Activated CD8-positive, alpha-beta memory T cell treated with anti-CD3 and anti-CD28 coated beads, Interleukin-2, amount 10 ng/mL, durations not matched to agents 7 days and 5 days (primary cell): Measurements from ENCODE around the gene TBC1D16. TPM values are rescaled to one million over a fixed set of nuclear protein-coding genes. Genes with fewer than 3 reads are reported as not detected.
"Not testable (repeated sequence)": the region's sequence is repeated elsewhere in the genome, so short reads cannot be mapped to it uniquely, and the experiment has no call there.

Source experiments
- ATAC-seq: fragments of 150-1000 bp; cut with Tn5 transposase; one replicate; pipeline ENCODE4 v1.10.0; 2021; ENCODE audit warnings: moderate library complexity
- CTCF ChIA-PET: fragments of 350-600 bp; sonication (Branson Sonifier 250); formaldehyde crosslinking; loops from one replicate; lab custom pipeline; 2021; ENCODE audit warnings: antibody characterized with exemption; lab: Charles Lee
- DNase-seq: peaks from one replicate; pipeline ENCODE4 v3.0.0-alpha.2; 2020
- H3K27ac Mint-ChIP-seq: one replicate; pipeline ENCODE4 v1.8.0; 2021; ENCODE audit warnings: mild to moderate bottlenecking, mixed read lengths
- H3K27me3 Mint-ChIP-seq: one replicate; pipeline ENCODE4 v1.8.0; 2021; ENCODE audit warnings: mixed read lengths
- H3K36me3 Mint-ChIP-seq: one replicate; pipeline ENCODE4 v1.8.0; 2021; ENCODE audit warnings: mild to moderate bottlenecking, mixed read lengths
- H3K4me1 Mint-ChIP-seq: one replicate; pipeline ENCODE4 v1.8.0; 2021; ENCODE audit warnings: mixed read lengths
- H3K4me3 Mint-ChIP-seq: one replicate; pipeline ENCODE4 v1.8.0; 2021; ENCODE audit warnings: mild to moderate bottlenecking, moderate library complexity, mixed read lengths
- H3K9me3 Mint-ChIP-seq: one replicate; pipeline ENCODE4 v1.8.0; 2022; ENCODE audit warnings: low read depth, mixed read lengths
- total RNA-seq, 2 experiments: library from RNA; stranded (reverse); gene quantifications; one replicate each; pipeline ENCODE4 v1.2.3, GENCODE V29; 2021

The TBC1D16 gene
- total RNA-seq, 2 experiments from 2014 or later: 1.2 to 2.8 TPM

DNA sequence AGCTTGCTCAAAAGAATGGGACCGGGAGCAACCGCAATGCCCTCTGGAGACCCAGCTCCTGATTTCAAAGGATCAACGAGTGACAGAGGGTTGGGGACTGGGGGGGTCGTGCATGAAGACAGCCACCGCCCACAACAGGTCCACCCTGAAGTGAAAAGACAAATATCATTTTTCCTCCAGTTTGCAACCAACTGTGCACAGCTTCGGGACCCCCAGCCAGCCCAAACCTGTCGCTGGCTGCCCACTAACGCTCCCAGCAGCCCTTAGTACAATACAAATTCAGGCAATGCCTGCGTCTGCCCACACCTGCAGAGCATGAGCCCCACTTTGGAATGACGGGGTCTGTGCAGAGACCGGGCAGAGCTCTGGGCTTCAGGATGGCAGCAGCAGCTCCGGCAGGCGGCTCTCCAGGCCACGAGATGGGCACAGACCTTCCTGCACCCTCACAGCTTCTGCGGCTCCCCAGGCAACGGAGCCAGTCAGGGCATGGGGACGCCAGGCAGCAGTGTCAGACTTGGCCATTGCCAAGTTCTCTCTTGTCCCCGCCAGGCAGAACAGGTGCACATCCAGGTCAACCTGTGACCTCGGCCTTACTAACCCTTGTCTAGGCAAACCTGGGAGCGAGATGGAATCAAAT is 60.1 kb downstream of the TBC1D16 start:
- Mint-ChIP-seq H3K27ac (no peak overlapping the region), H3K4me1 (no peaks in the 10 kb centered on the region), H3K36me3 (no peaks in the 10 kb centered on the region), H3K9me3 (no peaks in the 10 kb centered on the region), H3K27me3 (peaks cover 4% of the 10 kb centered on the region), H3K4me3 (no peak overlapping the region)
- CTCF ChIA-PET: interaction anchor here (0.7 to 1.3 kb wide), 6 partner anchors 10 to 181 kb away, joined by 3 to 7 read pairs (median 3); no protein-coding TSS in a partner anchor
- no peak for DNase-seq
- no peak for ATAC-seq

DNA sequence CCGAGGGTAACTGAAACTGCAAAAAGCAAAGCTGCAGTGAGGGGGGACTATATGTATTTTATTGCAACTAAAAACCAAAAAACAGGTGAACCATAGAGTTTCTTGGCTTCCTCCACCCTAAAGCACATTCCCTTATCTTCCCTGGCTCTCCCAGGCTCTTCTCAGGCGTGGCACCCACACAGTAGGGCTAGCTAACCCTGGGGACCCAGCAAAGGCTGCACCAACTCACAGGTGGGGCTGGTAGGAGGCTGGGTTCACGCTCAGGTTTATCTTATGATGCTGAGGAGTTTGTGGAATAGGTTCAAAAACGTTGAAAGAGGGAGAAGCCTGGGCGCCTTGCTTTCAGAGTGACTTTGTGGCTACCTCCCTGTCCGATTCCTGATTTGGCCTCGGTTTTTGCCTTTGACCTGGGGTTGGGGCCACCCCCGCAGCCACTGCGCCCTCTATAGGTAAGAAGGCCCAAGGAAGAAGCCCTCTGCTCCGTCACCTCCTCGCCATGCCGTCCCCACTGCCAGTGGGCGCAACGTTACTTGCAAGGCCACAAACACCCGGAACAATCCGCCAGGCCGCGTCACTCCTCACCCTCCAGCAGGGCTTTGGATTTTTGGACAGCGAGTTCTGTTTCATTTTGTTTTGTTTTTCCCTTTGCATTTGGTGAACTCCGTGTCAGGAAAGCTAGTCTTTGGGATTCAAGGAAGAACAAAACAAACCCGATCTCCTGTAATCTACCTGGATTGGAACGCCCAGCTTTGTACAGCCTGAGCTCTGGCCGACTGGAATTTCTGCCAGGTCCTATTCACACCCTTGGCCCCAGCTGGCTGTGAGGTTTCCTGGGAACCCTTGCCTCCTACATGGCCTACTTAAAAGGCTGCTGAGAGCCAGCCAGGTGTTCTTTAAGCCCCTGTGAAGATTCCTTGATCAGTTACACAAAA is 60.8 kb downstream of the TBC1D16 start:
- Mint-ChIP-seq H3K4me3 (no peak overlapping the region), H3K9me3 (no peaks in the 10 kb centered on the region), H3K27ac (no peak overlapping the region), H3K36me3 (no peaks in the 10 kb centered on the region), H3K4me1 (no peaks in the 10 kb centered on the region), H3K27me3 (peaks cover 4% of the 10 kb centered on the region)
- DNase-seq: no peak
- CTCF ChIA-PET: interaction anchor here (1.0 to 1.2 kb wide), 5 partner anchors 9 to 180 kb away, joined by 3 to 4 read pairs (median 3); no protein-coding TSS in a partner anchor
- ATAC-seq: no peak

DNA sequence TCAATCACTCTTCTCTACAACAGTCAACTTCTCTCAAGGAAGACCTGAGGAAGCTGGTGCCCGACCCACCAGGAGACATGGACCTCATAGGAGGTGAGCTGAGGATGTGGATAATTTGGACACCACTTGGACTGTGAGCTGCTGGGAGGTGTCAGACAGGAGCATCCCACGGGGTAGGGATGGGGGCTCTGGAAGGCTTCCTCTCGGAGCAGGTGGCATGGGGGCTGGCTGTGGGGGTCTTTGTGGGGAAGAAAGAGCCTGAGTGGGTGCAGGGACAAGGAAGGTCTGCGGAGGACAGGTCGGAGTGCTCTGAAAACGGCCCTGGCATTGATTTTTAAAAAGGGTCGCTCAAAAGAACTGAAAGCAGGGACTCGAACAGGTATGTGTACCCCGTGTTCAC is 64.0 kb downstream of the TBC1D16 start:
- CTCF ChIA-PET: interaction anchor here (1.4 to 1.8 kb wide), 2 partner anchors 48 to 142 kb away, joined by 4 to 5 read pairs; no protein-coding TSS in a partner anchor
- H3K36me3 Mint-ChIP-seq: no peaks in the 10 kb centered on the region
- no peaks in the 10 kb centered on the region for H3K4me1 Mint-ChIP-seq
- no peaks in the 10 kb centered on the region for H3K9me3 Mint-ChIP-seq
- no peak for DNase-seq
- ATAC-seq: no peak
- H3K27me3 Mint-ChIP-seq: peaks cover 8% of the 10 kb centered on the region
- no peak overlapping the region for H3K27ac Mint-ChIP-seq
- H3K4me3 Mint-ChIP-seq: no peak overlapping the region

DNA sequence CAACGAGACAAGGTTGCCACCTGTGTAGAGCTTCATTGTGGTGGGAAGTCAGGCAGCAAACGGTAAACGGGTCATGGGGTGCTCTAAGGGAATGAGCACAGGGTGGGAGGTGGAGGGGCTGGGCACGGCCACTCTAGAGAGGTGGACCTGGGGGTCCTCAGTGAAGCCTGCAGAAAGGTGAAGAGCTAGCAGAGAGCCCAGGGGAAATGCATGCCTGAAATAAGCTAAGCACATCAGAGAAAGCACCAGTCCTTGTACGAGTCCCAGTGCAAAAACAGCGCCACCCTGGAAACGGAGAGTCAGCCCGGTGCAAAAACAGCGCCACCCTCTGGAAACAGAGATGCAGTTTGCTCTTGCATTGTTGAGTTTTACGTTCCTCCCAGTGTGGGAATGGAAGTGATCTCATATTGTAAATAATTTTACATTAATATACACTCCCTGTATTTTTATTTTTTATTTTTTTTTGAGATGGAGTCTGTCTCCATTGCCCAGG is 65.0 kb downstream of the TBC1D16 start:
- ATAC-seq (no peak), DNase-seq (no peak)
- CTCF ChIA-PET: interaction anchor here (0.7 to 1.8 kb wide), 14 partner anchors 9 to 229 kb away, joined by 3 to 8 read pairs (median 4); partner anchors contain the start of gene CBX4
- no peak overlapping the region for H3K27ac Mint-ChIP-seq
- H3K4me1 Mint-ChIP-seq: no peaks in the 10 kb centered on the region
- no peaks in the 10 kb centered on the region for H3K9me3 Mint-ChIP-seq
- H3K4me3 Mint-ChIP-seq: no peak overlapping the region
- H3K27me3 Mint-ChIP-seq: peaks cover 11% of the 10 kb centered on the region
- H3K36me3 Mint-ChIP-seq: no peaks in the 10 kb centered on the region

DNA sequence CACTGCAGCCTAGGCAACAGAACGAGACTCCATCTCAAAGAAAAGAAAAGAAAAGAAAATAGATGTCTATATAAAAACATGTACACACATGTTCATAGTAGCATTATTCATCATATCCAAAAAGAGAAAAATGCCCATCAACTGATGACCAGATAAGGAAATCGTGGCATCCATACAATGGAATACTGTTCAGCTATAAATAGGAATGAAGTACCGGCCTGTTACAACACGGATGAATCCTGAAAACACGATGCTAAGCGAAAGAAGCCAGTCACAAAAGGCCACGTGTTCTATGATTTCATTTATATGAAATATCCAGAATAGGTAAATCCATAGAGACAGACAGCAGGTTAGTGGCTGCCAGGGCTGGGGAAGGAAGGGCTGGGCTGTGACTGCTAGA is 65.8 kb downstream of the TBC1D16 start:
- DNase-seq: no peak
- no peak overlapping the region for H3K4me3 Mint-ChIP-seq
- no peaks in the 10 kb centered on the region for H3K4me1 Mint-ChIP-seq
- H3K36me3 Mint-ChIP-seq: no peaks in the 10 kb centered on the region
- ATAC-seq: no peak
- H3K27me3 Mint-ChIP-seq: peaks cover 11% of the 10 kb centered on the region
- H3K9me3 Mint-ChIP-seq: no peaks in the 10 kb centered on the region
- H3K27ac Mint-ChIP-seq: no peak overlapping the region
- CTCF ChIA-PET: interaction anchor here (0.8 to 1.8 kb wide), 12 partner anchors 9 to 228 kb away, joined by 3 to 8 read pairs (median 4); partner anchors contain the start of gene CBX4

DNA sequence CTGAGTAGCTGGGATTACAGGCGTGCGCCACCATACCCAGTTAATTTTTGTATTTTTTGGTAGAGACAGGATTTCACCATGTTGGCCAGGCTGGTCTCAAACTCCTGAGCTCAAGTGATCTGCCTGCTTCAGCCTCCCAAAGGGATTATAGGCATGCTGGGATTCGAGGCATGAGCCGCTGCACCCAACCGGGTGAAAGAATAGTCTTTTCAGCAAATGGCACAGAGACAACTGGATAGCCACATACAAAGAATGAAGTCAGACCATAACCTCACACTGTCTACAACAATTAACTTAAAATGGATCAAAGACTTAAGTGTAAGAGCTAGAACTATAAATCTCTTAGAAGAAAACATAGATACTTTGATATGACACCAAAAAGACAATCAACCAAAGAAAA is 67.6 kb downstream of the TBC1D16 start:
- ATAC-seq: no peak
- peaks cover 12% of the 10 kb centered on the region for H3K27me3 Mint-ChIP-seq
- CTCF ChIA-PET: interaction anchor here (0.9 kb wide), 1 partner anchor 123 kb away, joined by 3 read pairs; no protein-coding TSS in a partner anchor
- no peaks in the 10 kb centered on the region for H3K9me3 Mint-ChIP-seq
- H3K4me1 Mint-ChIP-seq: no peaks in the 10 kb centered on the region
- no peak overlapping the region for H3K4me3 Mint-ChIP-seq
- DNase-seq: no peak
- H3K36me3 Mint-ChIP-seq: no peaks in the 10 kb centered on the region
- no peak overlapping the region for H3K27ac Mint-ChIP-seq

DNA sequence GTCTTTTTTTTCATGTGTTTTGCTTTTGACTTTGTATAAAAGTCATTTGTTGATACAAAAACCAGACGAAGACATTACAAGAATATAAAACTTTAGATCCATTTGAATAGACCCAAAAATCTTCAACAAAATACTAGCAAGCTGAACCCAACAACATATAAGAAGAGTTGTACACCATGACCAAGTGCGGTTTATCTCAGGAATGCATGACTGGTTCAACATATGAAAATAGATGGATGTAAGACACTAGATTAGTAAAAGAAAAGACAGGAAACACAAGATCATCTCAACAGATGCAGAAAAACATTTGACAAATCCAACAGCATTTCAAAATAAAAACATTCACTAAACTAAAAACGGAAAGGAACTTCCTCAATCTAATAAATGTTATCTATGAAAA is 69.0 kb downstream of the TBC1D16 start:
- CTCF ChIA-PET: interaction anchor here (1.4 kb wide), 1 partner anchor 9 kb away, joined by 4 read pairs; no protein-coding TSS in a partner anchor
- no peaks in the 10 kb centered on the region for H3K9me3 Mint-ChIP-seq
- no peak overlapping the region for H3K27ac Mint-ChIP-seq
- DNase-seq: no peak
- no peaks in the 10 kb centered on the region for H3K4me1 Mint-ChIP-seq
- no peak for ATAC-seq
- peaks cover 11% of the 10 kb centered on the region for H3K27me3 Mint-ChIP-seq
- H3K4me3 Mint-ChIP-seq: no peak overlapping the region
- H3K36me3 Mint-ChIP-seq: no peaks in the 10 kb centered on the region

DNA sequence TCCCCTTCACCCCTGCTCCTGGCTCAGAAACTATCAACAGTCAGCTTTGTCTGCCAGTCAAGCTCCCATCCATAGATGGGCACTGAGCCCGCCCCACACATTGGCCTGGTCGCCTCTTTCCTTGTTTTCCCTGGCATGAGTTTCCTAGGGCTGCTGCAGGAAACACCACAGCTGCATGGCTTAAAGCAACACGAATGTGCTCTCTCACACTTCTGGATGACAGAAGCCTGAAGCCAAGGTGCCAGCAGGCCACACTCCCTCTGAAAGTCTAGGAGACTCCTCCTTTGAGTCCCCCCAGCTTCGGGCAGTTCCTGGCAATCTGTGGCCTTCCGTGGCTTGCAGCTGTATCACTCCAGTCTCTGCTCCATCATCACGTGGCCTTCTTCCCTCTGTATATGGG is 69.9 kb downstream of the TBC1D16 start:
- Mint-ChIP-seq H3K4me3 (no peak overlapping the region), H3K36me3 (no peaks in the 10 kb centered on the region), H3K27ac (no peak overlapping the region), H3K9me3 (no peaks in the 10 kb centered on the region), H3K4me1 (peaks cover 4% of the 10 kb centered on the region), H3K27me3 (peaks cover 8% of the 10 kb centered on the region)
- ATAC-seq (no peak), DNase-seq (no peak)
- CTCF ChIA-PET: interaction anchor here (1.2 to 1.4 kb wide), 2 partner anchors 10 to 126 kb away, joined by 3 to 4 read pairs; no protein-coding TSS in a partner anchor

DNA sequence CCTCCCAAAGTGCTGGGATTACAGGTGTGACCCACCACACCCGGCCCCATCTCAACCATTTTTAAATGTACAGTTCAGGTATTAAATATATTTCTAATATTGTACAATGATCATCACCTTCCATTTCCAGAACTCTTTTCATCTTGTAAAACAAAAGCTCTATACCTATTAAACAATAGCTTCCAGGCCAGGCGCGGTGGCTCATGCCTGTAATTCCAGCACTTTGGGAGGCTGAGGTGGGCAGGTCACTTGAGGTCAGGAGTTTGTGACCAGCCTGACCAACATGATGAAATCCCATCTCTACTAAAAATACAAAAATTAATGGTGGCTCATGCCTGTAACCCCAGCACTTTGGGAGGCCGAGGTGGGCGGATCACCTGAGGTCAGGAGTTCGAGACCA is 73.2 kb downstream of the TBC1D16 start:
- ATAC-seq, H3K27ac Mint-ChIP-seq, H3K4me1 Mint-ChIP-seq, H3K36me3 Mint-ChIP-seq, H3K9me3 Mint-ChIP-seq, DNase-seq, H3K4me3 Mint-ChIP-seq: not testable (repeated sequence)
- CTCF ChIA-PET: interaction anchor here (0.9 kb wide), 1 partner anchor 220 kb away, joined by 3 read pairs; no protein-coding TSS in a partner anchor
- peaks cover 20% of the 10 kb centered on the region for H3K27me3 Mint-ChIP-seq

DNA sequence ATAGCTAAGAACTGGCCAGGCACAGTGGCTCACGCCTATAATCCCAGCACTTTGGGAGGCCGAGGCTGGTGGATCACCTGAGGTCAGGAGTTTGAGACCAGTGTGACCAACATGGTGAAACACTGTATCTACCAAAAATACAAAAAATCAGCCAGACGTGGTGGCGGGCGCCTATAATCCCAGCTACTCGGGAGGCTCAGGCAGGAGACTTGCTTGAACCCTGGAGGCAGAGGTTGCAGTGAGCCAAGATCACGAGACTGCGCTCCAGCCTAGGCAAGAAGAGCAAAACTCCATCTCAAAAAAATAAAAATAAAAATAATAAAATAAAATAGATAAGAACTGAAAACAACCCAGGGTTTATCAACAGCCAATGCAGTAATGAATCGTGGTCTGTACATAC is 74.1 kb downstream of the TBC1D16 start:
- not testable (repeated sequence) for ATAC-seq, H3K4me3 Mint-ChIP-seq, H3K36me3 Mint-ChIP-seq, DNase-seq, H3K9me3 Mint-ChIP-seq, H3K27ac Mint-ChIP-seq, H3K4me1 Mint-ChIP-seq
- CTCF ChIA-PET: interaction anchor here (0.9 kb wide), 1 partner anchor 9 kb away, joined by 4 read pairs; no protein-coding TSS in a partner anchor
- peaks cover 20% of the 10 kb centered on the region for H3K27me3 Mint-ChIP-seq

DNA sequence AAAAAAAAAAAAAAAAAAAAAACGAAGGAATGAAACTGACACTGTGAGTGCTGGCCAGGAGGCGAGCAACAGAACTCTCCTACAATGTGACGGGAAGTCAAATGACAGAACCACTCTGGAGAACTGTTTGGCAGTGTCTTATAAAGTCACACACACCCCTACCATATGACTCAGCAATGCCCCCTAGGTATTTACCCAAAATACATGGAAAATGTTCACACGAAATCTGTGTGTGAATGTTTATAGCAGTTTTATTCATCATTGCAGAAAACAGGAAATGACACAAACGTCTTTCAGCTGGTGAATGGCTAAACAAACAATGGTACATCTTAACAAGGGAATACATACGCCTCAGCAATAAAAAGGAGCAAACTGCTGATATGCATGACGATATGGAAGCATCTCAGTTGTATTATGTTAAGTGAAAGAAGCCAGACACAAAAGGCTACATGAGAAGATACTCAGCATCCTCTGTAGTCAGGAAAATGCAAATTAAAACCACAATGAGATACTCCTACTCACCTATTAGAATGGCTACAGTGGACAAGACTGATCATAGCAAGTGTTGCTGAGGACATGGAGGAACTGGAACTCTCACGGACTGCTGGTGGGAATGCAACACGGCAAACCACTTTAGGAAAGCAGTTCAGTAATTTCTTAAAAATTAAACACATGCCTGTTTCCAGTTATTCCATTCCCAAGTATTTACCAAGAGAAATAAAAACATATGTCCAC is 74.7 kb downstream of the TBC1D16 start:
- CTCF ChIA-PET: interaction anchor here (0.9 kb wide), 1 partner anchor 9 kb away, joined by 4 read pairs; no protein-coding TSS in a partner anchor

DNA sequence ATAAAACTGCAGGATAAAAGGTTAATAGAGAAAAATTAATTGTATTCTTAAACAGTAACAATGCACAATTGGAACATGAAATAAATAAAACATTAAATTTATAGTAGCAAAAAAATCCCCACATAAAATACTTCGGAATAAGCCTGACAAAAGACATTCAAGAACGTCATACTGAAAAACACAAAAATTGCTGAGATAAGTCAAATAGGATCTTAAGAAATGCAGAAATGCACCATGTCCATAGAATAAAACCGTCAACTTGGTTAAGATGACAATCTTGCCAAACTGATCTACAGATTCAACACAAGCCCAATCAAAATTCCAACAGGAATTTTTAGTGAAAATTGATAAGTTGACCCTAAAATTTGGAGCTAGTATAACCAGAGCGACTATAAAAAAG is 76.6 kb downstream of the TBC1D16 start:
- Mint-ChIP-seq H3K27me3 (peaks cover 18% of the 10 kb centered on the region), H3K36me3 (no peaks in the 10 kb centered on the region), H3K4me3 (no peak overlapping the region), H3K27ac (no peak overlapping the region), H3K4me1 (peaks cover 7% of the 10 kb centered on the region), H3K9me3 (no peaks in the 10 kb centered on the region)
- CTCF ChIA-PET: no interaction called here
- ATAC-seq (no peak), DNase-seq (no peak)

More for the DNA sequence above, 74.7 kb downstream of the TBC1D16 start:
- H3K36me3 Mint-ChIP-seq: no peaks in the 10 kb centered on the region
- ATAC-seq: no peak
- no peaks in the 10 kb centered on the region for H3K9me3 Mint-ChIP-seq
- no peak overlapping the region for H3K4me3 Mint-ChIP-seq
- peaks cover 18% of the 10 kb centered on the region for H3K27me3 Mint-ChIP-seq
- peaks cover 7% of the 10 kb centered on the region for H3K4me1 Mint-ChIP-seq
- H3K27ac Mint-ChIP-seq: no peak overlapping the region
- no peak for DNase-seq
